ENCODE measurements around the gene ZNF423.
"Not testable (repeated sequence)": the region's sequence is repeated elsewhere in the genome, so short reads cannot be mapped to it uniquely, and the experiment has no call there.

The ZNF423 gene

GRCh38 chr16:49583911-49584310 is 272.0 kb downstream of the ZNF423 start:
- no peak for DNase-seq (ENCODE audit: low read depth)

DNA sequence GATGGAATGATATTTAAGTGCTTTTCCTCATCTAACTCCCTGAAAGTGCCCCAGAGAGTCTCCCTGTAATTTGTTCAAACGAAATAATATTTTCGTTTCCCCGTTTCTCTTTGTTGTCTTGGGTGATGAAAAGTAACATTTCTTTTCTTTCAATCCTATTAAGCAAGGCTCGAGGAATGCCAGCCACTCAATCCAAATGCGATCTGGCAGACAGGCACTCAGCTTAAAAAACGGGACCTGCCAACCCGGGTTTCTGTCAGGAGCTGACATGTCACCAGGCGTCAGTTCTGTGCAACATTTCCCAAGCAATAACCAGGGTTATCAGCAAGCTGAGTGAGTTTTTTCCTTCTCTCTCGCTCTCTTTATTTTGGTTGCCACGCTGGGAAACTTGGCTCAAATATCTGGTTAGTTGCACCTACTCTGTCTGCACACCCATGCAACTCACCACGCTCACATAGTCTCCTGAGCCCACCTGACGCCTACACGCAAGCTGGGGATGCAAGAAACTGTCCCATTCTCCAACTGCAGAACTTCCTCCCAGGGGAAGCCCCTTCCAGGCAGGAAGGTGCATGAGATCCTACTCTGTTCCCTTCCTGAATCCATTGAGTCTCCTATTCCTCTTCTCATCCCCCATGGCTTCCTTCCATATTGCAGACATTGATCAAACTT is 274.1 kb downstream of the ZNF423 start:
- no peak for DNase-seq (ENCODE audit: low read depth)

DNA sequence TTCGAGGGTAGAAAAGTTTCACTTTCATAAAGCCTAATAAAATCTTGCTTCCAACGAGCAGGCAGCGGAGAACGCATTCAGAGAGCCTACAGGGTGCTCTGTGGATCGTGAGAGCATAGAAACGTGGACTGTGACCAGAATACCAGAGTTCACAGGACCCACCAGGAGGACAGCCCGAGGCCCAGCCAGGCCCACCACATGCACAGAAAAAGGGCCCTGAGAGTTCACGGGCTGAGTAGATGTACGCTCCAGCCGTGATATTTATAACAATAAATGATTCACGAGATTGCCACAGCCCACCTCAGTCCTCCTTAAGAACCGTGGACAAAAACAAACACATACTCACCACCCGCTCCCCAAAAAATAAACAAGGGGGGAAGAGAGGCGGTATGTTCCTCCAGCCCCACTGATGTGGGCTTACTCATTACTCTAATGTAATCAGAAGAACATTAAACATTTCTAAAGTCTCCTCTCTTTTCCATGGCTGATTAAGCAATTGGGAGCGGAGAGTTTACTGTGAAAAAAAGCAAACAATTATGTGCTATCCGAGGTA is 275.1 kb downstream of the ZNF423 start:
- DNase-seq (ENCODE audit: low read depth) = peak; percentile 16

- no peak for DNase-seq (ENCODE audit: low read depth)
Measured at GRCh38 chr16:49578435-49579024, 277.4 kb downstream of the ZNF423 start.

DNA sequence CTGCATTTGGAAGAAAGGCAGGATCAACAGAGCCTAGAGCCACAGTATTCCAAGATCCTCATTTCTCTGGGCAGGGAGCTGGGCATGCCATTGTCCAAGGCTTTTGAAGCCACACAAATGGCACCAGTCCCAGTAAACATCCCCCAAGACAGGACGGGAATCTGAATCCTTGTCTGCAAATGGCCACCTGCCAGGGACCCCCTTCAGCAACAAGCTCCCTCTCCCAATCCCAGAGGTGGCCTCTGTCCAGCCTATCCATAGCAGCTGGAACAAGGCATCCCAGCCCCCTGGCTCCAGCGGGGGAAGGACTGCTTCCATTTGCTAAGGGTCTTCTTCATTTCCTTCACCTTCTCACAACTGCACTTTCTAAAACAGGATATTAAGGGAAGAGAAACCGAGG is 277.9 kb downstream of the ZNF423 start:
- no peak for DNase-seq (ENCODE audit: low read depth)

- DNase-seq (ENCODE audit: low read depth) = no peak
Measured at GRCh38 chr16:49576941-49577340, 279.0 kb downstream of the ZNF423 start.

GRCh38 chr16:49576173-49576494 is 279.8 kb downstream of the ZNF423 start:
- DNase-seq (ENCODE audit: low read depth) = no peak

DNA sequence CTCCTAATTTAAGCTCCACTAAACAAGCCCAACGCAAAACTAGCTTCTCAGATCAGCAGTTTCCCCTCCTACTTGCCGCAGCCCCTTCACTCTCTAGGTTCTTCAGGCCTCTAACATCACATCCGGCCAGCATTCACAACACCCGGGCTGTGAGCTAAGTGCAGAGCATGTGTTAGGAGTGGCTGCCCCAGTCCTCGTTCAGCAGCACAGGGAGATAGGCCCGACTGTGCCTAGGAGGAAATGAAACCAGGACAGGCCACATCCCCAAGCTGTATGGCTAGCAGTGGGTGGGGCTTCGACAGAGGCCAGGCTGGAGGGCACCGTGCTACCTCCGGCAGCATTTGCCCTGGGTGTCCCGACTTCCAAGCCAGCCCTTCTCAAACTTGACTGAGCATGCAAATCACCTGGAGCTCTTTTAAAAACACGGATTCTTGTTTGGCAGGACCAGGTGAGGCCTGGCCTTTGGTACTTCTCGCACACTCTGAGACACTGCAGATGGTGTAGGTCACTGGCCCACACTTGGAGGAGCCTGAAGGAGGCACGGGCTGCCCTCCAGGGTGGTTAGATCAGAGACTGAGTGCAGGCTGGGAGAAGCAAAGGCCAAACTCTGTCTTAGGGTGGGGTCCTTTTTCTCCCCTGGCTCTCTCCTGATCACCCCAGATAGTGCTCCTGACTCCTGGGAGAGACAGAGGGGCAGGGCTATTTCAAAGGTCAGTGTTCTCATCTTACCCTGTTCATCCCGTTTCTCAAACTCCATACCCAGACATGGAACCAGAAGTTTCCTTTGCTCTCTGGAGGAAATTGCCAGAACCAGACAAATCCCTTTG is 280.4 kb downstream of the ZNF423 start:
- DNase-seq (ENCODE audit: low read depth) = no peak

DNA sequence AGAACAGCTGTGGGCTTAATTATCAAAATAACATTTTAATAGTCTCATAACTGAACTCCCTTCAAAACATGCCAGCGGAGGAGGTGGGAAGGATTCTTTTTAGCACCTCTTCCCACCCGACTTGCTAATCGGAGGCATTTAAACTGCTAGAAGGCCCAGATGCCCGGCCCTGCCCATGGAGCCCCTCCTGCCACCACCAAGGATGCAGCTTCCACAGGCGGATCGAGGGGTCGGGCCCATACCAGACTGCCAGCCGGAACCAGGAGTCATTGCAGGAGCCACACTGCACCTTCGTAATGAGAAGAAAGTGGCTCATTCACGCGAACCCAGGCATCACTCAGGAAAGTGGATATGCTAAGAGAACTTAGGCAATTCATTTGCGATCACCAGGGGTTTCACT is 281.1 kb downstream of the ZNF423 start:
- no peak for DNase-seq (ENCODE audit: low read depth)

DNA sequence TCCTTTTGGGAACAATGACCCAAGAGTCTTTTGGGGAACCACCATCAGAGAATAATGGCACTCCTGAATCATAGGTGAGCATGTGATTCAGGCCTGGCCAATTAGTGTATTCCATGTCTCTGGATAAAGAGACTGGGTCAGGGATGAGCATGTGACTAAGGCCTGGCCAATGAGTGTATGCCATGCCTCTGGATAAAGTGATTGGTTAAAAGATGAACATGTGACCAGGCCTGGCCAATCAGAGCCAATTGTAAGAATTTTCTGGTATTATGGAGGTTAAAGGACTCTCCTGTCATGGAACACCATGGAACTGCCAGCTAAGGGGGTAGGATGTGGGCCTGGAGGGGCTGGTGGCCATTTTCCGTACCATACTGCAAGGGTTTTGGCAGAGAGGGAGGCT is 288.0 kb downstream of the ZNF423 start:
- no peak for DNase-seq (ENCODE audit: low read depth)

DNA sequence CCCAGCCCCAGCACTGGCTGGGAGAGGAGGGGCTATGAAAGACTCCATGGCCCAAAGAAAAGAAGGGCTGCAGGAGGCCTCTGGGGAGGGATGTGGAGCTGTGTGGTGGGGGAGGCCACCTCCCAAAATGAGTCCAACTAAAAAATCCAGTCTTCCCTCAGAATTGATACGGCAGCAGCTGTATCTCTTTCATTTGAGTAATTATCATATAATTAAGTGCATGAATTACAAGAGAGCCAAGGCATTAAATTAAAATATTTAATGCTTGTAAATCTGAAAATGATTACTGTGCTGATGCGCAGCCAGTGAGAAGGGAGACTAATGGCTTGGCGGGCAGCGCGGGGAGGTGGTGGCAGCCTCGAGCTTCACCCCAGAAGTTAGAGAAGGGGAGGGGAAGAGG is 289.5 kb downstream of the ZNF423 start:
- no peak for DNase-seq (ENCODE audit: low read depth)

DNA sequence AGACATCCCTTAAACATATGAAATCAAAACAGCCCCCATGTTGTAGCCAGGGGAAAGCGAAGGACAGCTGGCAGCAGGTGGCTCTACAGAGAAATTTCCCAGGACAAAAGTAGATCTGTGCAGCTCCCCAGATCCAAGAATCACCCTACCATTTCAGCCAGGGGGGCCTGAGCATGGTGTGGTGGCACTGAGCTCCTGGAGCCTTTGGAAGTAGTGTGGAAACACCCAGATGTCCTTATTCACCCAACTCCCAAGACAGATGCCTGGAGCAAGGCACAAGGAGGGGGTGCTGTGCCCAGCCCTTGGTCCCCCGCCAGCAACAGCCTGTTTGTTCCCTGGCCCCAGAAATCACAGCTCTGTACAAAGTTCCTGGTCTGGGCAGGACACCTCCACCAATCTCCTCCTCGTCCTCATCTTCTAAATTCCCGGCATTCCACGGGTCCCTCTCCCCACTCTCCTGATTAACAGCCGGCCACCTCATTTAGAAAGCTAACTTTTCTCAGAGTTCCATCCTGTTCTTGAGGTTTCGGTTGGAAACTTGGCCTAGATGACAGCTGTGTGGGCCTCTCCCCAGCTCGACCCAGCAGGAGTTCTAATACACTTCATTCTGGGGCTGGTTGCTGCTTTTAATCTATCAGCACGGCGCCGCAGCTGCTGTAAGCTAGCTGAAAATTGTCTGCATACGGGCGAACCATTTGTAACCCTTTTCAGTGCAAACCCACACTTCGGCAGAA is 291.2 kb downstream of the ZNF423 start:
- DNase-seq (ENCODE audit: low read depth) = no peak

DNA sequence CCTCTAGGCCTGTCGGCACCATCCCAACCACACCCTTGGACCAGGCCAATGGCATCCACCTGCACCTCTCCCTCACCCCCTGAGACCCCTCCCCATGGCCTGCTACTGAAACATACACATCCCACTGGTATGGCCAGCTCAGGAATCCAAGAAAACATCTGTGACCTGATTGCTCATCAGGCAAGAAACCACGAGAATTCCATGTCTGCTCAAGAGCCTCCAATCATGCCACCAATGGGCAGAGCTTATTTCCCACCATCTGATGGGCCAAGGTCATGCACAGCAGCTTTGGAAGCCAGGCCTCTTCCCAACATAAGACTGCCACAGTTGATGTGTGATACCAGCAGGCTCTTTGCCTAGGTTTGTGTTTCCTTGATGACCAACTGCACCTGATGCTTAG is 292.2 kb downstream of the ZNF423 start:
- peak; percentile 17 for DNase-seq (ENCODE audit: low read depth)

DNA sequence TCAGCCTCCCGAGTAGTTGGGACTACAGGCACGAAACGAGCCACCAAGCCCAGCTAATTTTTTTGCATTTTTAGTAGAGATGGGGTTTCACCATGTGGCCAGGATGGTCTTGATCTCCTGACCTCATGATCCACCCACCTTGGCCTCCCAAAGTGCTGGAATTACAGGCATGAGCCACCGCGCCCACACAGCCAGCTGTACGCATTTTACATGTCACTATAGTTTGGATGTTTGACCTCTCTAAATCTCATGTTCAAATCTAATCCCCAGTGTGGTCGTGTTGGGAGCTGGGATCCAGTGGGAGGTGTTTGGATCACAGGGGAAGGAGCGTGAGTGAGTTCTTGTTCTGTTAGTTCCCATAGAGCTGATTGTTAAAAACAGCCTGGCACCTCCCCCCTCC is 293.0 kb downstream of the ZNF423 start:
- not testable (repeated sequence) for DNase-seq (ENCODE audit: low read depth)

DNA sequence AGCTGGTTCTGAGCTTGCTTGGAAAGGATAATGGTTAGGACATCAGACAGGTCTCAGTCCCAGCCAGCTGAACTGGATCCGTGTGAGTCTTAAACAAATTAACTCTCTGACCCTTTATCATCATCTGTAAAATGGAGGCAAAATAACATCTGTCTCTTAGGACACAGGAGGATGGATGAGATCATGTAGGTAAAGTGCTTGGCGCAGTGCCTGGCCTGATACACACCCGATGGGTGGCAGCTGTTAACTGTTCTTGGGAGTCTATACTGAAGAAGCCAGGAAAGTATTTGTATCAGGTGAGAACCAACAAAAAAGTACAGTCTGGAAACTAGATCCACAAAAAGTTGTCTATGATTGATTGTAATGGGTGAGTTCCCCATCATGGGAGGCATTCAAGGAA is 293.7 kb downstream of the ZNF423 start:
- DNase-seq (ENCODE audit: low read depth) = no peak

GRCh38 chr16:49560004-49560830 is 295.7 kb downstream of the ZNF423 start:
- DNase-seq (ENCODE audit: low read depth) = no peak

DNA sequence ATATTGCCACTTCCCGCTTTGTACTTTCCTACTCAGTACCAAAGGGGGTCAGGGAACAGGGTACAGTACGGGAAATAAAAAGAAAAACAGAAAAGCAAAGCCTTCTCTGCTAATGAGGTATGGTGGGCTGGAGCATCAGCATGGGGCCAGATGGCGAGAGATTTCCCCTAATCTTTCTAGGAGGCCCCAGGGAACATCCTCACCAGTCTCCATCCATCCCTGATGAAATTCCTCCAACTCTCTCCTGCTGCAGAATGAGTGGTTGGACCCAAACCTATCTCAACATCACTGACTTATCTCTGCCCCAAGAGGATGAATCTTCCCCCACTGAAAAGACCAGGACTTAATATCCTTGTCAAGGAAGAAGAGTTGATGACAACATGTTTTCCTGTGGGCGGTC is 296.7 kb downstream of the ZNF423 start:
- no peak for DNase-seq (ENCODE audit: low read depth)

GRCh38 chr16:49558451-49558850 is 297.5 kb downstream of the ZNF423 start:
- no peak for DNase-seq (ENCODE audit: low read depth)

GRCh38 chr16:49556606-49557446 is 299.1 kb downstream of the ZNF423 start:
- DNase-seq (ENCODE audit: low read depth) = peak; percentile 57

DNA sequence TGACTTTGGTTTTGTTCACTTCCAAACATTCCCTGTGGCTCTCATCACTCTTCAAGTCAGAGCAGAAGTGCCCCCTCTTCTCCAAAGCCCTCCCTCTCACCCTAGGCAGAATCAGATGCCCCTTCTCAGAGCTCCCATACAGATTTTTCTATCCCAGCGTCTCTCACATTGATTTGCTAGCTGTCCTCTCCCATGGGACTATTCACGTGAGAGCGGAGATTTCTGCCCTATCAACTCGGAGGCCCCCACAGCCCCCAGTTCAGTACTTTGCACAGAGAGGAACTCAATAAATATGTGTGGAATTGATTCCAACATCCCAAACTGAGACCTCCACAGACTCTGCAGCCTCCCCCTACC is 299.7 kb downstream of the ZNF423 start:
- DNase-seq (ENCODE audit: low read depth) = no peak

GRCh38 chr16:49554681-49555080 is 301.2 kb downstream of the ZNF423 start:
- no peak for DNase-seq (ENCODE audit: low read depth)
